Retinal pigment epithelial cell (primary cell): Measurements from ENCODE around the gene DTWD2.
"Not testable (repeated sequence)": the region's sequence is repeated elsewhere in the genome, so short reads cannot be mapped to it uniquely, and the experiment has no call there.

Experiments
- DNase-seq: peaks from one replicate; pipeline ENCODE4 v3.0.0-alpha.2; 2010; ENCODE audit warnings: low read depth
- H3K4me3 ChIP-seq: 2 replicates; pipeline ENCODE4 v1.5.1; 2011; ENCODE audit warnings: mild to moderate bottlenecking, low read length, control low read depth, moderate library complexity
- TF ChIP-seq, protein P1 (sequence below): conservative IDR thresholded peaks from 2 replicates; pipeline ENCODE4 v1.5.1; 2011; ENCODE audit warnings: low read depth, low read length, control low read depth, inconsistent platforms

The DTWD2 gene

DNA sequence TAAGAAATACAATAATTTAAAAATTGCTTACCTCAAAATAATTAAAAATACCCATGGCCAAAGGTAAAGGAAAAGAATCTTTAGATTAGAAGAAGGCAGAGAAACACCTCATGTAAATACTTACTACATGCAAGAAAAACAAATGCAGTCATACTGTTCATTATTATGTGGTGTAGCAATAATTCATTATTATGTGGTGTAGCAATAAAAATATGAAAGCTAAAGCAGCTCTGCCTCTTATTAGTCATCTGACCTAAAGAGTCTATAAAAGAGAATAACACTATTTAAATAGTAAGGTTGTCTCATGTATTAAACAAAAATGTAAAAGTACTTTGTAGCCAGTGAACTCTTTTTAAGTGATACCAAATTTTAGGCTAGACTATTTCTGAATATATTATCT is 6.6 kb downstream of the DTWD2 start:
- no peak for DNase-seq
- TF ChIP-seq, protein P1, sequence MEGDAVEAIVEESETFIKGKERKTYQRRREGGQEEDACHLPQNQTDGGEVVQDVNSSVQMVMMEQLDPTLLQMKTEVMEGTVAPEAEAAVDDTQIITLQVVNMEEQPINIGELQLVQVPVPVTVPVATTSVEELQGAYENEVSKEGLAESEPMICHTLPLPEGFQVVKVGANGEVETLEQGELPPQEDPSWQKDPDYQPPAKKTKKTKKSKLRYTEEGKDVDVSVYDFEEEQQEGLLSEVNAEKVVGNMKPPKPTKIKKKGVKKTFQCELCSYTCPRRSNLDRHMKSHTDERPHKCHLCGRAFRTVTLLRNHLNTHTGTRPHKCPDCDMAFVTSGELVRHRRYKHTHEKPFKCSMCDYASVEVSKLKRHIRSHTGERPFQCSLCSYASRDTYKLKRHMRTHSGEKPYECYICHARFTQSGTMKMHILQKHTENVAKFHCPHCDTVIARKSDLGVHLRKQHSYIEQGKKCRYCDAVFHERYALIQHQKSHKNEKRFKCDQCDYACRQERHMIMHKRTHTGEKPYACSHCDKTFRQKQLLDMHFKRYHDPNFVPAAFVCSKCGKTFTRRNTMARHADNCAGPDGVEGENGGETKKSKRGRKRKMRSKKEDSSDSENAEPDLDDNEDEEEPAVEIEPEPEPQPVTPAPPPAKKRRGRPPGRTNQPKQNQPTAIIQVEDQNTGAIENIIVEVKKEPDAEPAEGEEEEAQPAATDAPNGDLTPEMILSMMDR: no peak
- no peak overlapping the region for H3K4me3 ChIP-seq

DNA sequence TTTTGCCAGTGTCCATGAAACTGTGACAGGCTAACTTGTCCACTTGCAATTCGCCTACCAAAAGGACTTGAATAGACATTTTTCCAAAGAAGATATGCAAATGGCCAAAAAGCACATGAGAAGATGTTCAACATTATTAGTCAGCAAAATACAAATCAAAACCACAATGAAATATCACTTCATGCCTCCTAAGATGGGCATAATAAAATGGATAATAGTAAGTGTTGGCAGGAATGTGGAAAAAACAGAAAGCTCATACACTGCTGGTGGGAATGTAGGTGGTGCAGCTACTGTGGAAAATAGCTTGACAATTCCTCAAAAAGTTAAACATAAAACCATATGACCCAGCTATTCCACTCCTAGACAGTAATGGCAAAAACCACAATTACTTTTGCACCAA is 7.9 kb downstream of the DTWD2 start:
- no peak for DNase-seq
- TF ChIP-seq, protein P1: no peak

DNA sequence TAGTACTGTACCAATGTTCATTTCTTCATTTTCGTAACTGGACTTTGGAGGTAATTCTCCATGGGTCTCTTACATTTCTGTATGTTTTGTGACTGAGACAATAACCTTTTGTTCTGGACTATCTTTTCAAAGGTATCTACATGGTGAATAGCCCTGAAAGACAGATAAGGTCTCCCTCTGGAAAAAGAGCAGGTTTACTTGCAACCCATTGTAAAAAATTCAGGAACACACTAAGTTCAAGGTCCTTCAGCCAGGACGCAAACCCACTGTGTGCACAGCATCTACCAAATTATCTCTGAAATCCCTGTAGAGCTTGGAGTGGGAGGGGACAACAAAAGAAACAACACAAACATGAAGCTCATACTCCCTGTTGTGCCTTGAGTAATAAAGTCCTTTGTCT is 8.3 kb downstream of the DTWD2 start:
- DNase-seq: no peak
- H3K4me3 ChIP-seq: no peak overlapping the region
- TF ChIP-seq, protein P1: no peak

More for the DNA sequence above, 7.9 kb downstream of the DTWD2 start:
- H3K4me3 ChIP-seq: no peak overlapping the region

DNA sequence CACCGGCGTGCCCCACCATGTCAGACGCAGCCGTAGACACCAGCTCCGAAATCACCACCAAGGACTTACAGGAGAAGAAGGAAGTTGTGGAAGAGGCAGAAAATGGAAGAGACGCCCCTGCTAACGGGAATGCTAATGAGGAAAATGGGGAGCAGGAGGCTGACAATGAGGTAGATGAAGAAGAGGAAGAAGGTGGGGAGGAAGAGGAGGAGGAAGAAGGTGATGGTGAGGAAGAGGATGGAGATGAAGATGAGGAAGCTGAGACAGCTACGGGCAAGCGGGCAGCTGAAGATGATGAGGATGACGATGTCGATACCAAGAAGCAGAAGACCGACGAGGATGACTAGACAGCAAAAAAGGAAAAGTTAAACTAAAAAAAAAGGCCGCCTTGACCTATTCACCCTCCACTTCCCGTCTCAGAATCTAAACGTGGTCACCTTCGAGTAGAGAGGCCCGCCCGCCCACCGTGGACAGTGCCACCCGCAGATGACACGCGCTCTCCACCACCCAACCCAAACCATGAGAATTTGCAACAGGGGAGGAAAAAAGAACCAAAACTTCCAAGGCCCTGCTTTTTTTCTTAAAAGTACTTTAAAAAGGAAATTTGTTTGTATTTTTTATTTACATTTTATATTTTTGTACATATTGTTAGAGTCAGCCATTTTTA is 14.4 kb downstream of the DTWD2 start:
- not testable (repeated sequence) for H3K4me3 ChIP-seq, DNase-seq

DNA sequence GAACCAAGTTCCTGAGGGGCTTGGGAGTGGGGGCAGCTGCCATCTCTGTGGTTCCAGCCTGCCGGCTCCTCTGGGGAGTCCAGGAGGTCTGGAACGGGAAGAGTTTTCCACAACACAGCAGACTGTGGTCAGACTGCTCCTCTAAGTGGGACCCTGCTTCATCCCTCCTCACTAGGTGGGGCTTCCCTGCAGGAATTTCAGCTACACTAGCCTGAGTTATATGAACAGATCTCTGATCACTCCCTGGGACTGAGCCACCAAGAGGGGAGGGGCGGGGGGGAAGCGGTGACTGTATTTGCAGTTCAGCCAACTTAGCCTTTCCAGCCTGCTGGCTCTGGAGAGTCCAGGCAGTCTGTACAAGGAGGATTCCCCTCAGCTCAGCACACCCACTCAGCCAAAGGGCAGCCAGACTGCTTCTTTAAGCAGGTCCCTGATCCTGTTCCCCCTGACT is 19.4 kb downstream of the DTWD2 start:
- no peak overlapping the region for H3K4me3 ChIP-seq
- no peak for DNase-seq
- TF ChIP-seq, protein P1: no peak

DNA sequence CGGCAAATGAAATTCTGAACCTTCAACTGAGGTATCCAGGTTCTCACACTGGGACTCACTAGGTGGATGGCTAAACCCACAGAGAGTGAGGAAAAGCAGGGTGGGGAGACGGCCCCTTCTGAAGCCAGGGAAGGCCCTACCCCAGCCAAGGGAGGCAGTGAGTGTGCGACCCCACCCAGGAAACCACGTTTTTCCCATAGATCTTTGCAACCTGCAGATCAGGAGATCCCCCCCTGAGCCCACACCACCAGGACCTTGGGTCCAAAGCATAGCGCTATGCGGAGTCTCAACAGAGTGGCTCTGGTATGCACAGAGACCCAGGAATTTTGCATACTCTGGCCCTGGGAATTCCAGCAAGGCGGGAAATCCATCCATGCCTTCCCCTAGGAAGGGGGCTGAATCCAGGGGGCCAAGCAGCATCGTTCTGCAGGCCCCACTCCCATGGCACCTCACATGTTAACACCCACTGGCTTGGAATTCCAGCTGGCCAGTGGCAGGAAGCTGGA is 19.9 kb downstream of the DTWD2 start:
- TF ChIP-seq, protein P1: no peak
- DNase-seq: no peak
- no peak overlapping the region for H3K4me3 ChIP-seq

DNA sequence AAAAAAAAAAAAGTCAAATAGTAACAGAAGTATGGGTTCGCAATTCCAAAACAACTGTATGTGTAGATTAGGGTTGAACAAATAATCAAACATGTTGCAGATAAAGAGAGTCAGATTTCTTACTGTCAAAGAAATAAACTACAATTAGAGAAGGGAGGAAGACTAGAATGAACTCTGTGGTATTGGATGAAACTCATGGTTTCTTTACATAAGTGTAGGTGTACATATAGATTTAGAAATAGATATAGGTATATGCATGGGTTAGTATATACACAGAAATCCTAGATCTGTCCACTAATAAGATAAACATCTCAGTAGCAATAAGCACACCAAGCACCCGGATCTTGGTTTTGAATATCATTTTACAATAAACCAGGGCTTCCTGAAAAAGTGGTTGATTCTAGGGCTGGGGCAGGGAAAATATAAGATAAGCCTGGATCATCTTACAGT is 21.3 kb downstream of the DTWD2 start:
- no peak for DNase-seq
- TF ChIP-seq, protein P1: no peak
- H3K4me3 ChIP-seq: no peak overlapping the region
